GM12892 (cell line): ENCODE data around the gene MYBBP1A.
A peak's percentile ranks its signal among the peaks of the same experiment; 100 is the strongest.

ENCODE experiments used
- DNase-seq: peaks from one replicate; pipeline ENCODE4 v3.0.0; 2011; ENCODE audit not compliant: insufficient read length
- FAIRE-seq: peaks from 2 replicates; lab custom pipeline; 2011; peaks lifted over from hg19 to GRCh38; lab: Jason Lieb, UNC
- POLR2A ChIP-seq: IDR thresholded peaks from 2 replicates; pipeline ENCODE4 v1.6.1; 2011; ENCODE audit warnings: low read depth, low read length, control low read depth
- POLR2AphosphoS5 ChIP-seq: IDR thresholded peaks from 2 replicates; pipeline ENCODE4 v1.6.1; 2011; ENCODE audit warnings: low read depth, low read length, control low read depth
- TAF1 ChIP-seq: IDR thresholded peaks from 2 replicates; pipeline ENCODE4 v1.6.1; 2011; ENCODE audit warnings: low read depth, mild to moderate bottlenecking, control low read depth, low read length, borderline replicate concordance

MYBBP1A gene

GRCh38 chr17:4548721-4549531, 6.3 kb downstream of the MYBBP1A start:
- no peak for DNase-seq
- no peak for TF ChIP-seq TAF1
- TF ChIP-seq POLR2A, result no peak
- TF ChIP-seq POLR2AphosphoS5, result no peak
- FAIRE-seq, result no peak

GRCh38 chr17:4548061-4548461, 7.1 kb downstream of the MYBBP1A start:
- DNase-seq, result no peak
- TF ChIP-seq POLR2AphosphoS5 (no peak), TAF1 (no peak), POLR2A (no peak)
- no peak for FAIRE-seq

- no peak for DNase-seq
- no peak for FAIRE-seq
- no peak for TF ChIP-seq POLR2AphosphoS5
- no peak for TF ChIP-seq POLR2A
- TF ChIP-seq TAF1, result no peak
These were observed 7.9 kb downstream of the MYBBP1A start for GRCh38 chr17:4547118-4547906.

GRCh38 chr17:4545217-4545951, 9.8 kb downstream of the MYBBP1A start:
- TF ChIP-seq POLR2A (no peak), POLR2AphosphoS5 (no peak), TAF1 (no peak)
- FAIRE-seq (no peak), DNase-seq (no peak)

- no peak for FAIRE-seq
- DNase-seq, result no peak
- TF ChIP-seq POLR2AphosphoS5 (no peak), POLR2A (no peak), TAF1 (no peak)
These were observed 10.3 kb downstream of the MYBBP1A start for GRCh38 chr17:4544951-4545216.

GRCh38 chr17:4544135-4544950, 10.8 kb downstream of the MYBBP1A start:
- FAIRE-seq (no peak), DNase-seq (no peak)
- TF ChIP-seq TAF1 (no peak), POLR2AphosphoS5 (0 out of 2 replicates have a peak, but pooled peaks have one; percentile 17), POLR2A (no peak)

GRCh38 chr17:4543557-4544026, 11.6 kb downstream of the MYBBP1A start:
- DNase-seq, result no peak
- no peak for FAIRE-seq
- TF ChIP-seq POLR2AphosphoS5 (no peak), TAF1 (no peak), POLR2A (no peak)

GRCh38 chr17:4542726-4543191, 12.4 kb downstream of the MYBBP1A start:
- DNase-seq, result no peak
- no peak for FAIRE-seq
- no peak for TF ChIP-seq TAF1
- TF ChIP-seq POLR2AphosphoS5, result no peak
- no peak for TF ChIP-seq POLR2A

GRCh38 chr17:4542003-4542725, 13.0 kb downstream of the MYBBP1A start:
- DNase-seq (no peak), FAIRE-seq (no peak)
- TF ChIP-seq POLR2A (no peak), POLR2AphosphoS5 (no peak), TAF1 (no peak)

- FAIRE-seq (no peak), DNase-seq (no peak)
- TF ChIP-seq TAF1 (no peak), POLR2A (no peak), POLR2AphosphoS5 (no peak)
These were observed 13.7 kb downstream of the MYBBP1A start for GRCh38 chr17:4541328-4542002.
